ENCODE results near the gene PHLDA3. TPM values are rescaled to one million over a fixed set of nuclear protein-coding genes. Genes with fewer than 3 reads are reported as not detected.

The PHLDA3 gene
- total and polyA plus RNA-seq, 2 donors (not counting 3 experiments of a cell fraction or from before 2014, with no cell fraction given): 21.4 to 29.5 TPM

DNA sequence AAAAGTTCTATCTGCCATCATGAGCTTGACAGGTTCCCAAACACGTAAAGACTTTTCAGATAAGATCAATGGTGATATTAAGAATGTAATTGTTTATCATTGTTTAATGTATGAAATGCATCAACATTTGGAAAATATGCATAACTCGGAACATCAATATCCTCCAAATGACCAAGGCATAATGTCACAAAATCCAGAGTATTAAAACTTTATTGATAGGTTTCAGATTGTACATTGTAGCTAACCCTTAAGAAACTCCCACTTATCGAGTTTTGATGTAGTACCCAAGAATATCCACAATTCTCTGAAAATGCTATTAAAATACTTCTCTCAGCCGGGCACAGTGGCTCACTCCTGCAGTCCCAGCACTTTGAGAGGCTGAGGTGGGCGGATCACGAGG, 35.4 kb downstream of the PHLDA3 start:
- Histone ChIP-seq H4K20me1 (replicated peaks; ENCODE audit: control insufficient read depth, extremely low read depth, insufficient read depth, low read length) (no peaks in the 10 kb centered on the region), H3K79me2 (ENCODE audit: control insufficient read depth, insufficient read depth, low read length) (no peaks in the 10 kb centered on the region), H3K36me3 (ENCODE audit: control insufficient read depth in 2 of 2, extremely low read depth in 1 of 2, insufficient read depth in 2 of 2, low read length in 2 of 2) (no peaks in the 10 kb centered on the region), H3K9me1 (replicated peaks; ENCODE audit: control insufficient read depth, extremely low read depth, insufficient read depth, low read length) (no peaks in the 10 kb centered on the region), H3K4me3 (replicated peaks in 1 of 3; ENCODE audit: insufficient read depth in 1 of 3, low read depth in 1 of 3, low read length in 3 of 3) (no peak overlapping the region), H3K27me3 (ENCODE audit: control insufficient read depth in 2 of 2, insufficient read depth in 2 of 2, low read length in 2 of 2) (peaks cover 5 to 10% of the 10 kb centered on the region in 2 experiments), H3K9me3 (replicated peaks; ENCODE audit: control insufficient read depth, insufficient read depth, low read length) (no peaks in the 10 kb centered on the region), H2AFZ (ENCODE audit: low read depth, low read length) (no peak overlapping the region), H3K4me1 (ENCODE audit: control insufficient read depth, extremely low read depth, insufficient read depth, low read length) (no peaks in the 10 kb centered on the region), H3K9ac (replicated peaks; ENCODE audit: extremely low read depth, insufficient read depth, low read length) (no peak overlapping the region), H3K4me2 (ENCODE audit: insufficient read depth, low read length) (no peak overlapping the region), H3K27ac (ENCODE audit: insufficient read depth, low read depth, low read length) (no peak overlapping the region)
- TF ChIP-seq, protein P1, sequence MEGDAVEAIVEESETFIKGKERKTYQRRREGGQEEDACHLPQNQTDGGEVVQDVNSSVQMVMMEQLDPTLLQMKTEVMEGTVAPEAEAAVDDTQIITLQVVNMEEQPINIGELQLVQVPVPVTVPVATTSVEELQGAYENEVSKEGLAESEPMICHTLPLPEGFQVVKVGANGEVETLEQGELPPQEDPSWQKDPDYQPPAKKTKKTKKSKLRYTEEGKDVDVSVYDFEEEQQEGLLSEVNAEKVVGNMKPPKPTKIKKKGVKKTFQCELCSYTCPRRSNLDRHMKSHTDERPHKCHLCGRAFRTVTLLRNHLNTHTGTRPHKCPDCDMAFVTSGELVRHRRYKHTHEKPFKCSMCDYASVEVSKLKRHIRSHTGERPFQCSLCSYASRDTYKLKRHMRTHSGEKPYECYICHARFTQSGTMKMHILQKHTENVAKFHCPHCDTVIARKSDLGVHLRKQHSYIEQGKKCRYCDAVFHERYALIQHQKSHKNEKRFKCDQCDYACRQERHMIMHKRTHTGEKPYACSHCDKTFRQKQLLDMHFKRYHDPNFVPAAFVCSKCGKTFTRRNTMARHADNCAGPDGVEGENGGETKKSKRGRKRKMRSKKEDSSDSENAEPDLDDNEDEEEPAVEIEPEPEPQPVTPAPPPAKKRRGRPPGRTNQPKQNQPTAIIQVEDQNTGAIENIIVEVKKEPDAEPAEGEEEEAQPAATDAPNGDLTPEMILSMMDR (IDR thresholded peaks at IDR 0.05; ENCODE audit: extremely low read depth in 1 of 2, insufficient read depth in 1 of 2, low read depth in 1 of 2, low read length in 2 of 2): no peak
- TF ChIP-seq POLR2AphosphoS5 (IDR thresholded peaks at IDR 0.05; ENCODE audit: insufficient read depth, low read depth, low read length): no peak
- TF ChIP-seq, protein P2, sequence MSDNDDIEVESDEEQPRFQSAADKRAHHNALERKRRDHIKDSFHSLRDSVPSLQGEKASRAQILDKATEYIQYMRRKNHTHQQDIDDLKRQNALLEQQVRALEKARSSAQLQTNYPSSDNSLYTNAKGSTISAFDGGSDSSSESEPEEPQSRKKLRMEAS (IDR thresholded peaks at IDR 0.05; ENCODE audit: insufficient read depth, insufficient read length): no peak
- DNase-seq (ENCODE audit: low read depth, low spot score) (no peak), FAIRE-seq (no peak)
- intact Hi-C loops (cut with micrococcal nuclease) (loop anchor here (2.0 kb wide), 1 partner anchor 49 kb away; no protein-coding TSS in a partner anchor), dilution Hi-C loops (cut with MboI; ENCODE audit: extremely low pct_ligation_motif_present, low sequenced_read_pairs) (no loop called here)
- BruUV-seq (replicated peaks): no TSS peak
- ChIA-PET CTCF (interaction anchor here (0.7 to 1.7 kb wide), 4 partner anchors 15 to 79 kb away, joined by 3 to 9 read pairs (median 4); partner anchors contain the start of gene PHLDA3), POLR2A (no interaction called here)

DNA sequence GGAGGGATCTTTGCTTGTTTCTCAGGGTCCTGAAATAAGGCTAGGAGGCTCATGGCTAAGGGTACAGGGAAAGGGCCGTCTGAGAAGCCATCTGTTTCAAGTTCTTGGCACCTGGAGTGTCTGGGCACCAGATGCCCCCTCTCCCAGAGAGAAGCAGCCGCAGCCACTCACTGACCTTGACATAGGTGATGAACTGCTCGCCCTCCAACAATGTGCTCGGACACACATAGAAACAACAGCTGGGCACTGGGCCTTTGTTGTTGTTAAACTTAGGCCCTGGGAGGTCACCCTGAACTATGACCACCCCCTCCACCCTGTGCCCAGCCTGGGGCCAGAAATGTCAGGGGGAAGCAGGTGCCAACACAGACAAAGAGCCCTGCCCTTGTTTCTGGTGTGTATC, 38.2 kb downstream of the PHLDA3 start:
- dilution Hi-C loops (cut with MboI; ENCODE audit: extremely low pct_ligation_motif_present, low sequenced_read_pairs): no loop called here
- ChIA-PET POLR2A (no interaction called here), CTCF (interaction anchor here (1.1 kb wide), 1 partner anchor 17 kb away, joined by 3 read pairs; no protein-coding TSS in a partner anchor)
- H3K36me3 ChIP-seq (ENCODE audit: control insufficient read depth in 2 of 2, extremely low read depth in 1 of 2, insufficient read depth in 2 of 2, low read length in 2 of 2): no peaks in the 10 kb centered on the region
- no peaks in the 10 kb centered on the region for H3K79me2 ChIP-seq (ENCODE audit: control insufficient read depth, insufficient read depth, low read length)
- H3K27ac ChIP-seq (ENCODE audit: insufficient read depth, low read depth, low read length): no peak overlapping the region
- no peak for FAIRE-seq
- H3K9me3 ChIP-seq (replicated peaks; ENCODE audit: control insufficient read depth, insufficient read depth, low read length): no peaks in the 10 kb centered on the region
- no peak overlapping the region for H2AFZ ChIP-seq (ENCODE audit: low read depth, low read length)
- H4K20me1 ChIP-seq (replicated peaks; ENCODE audit: control insufficient read depth, extremely low read depth, insufficient read depth, low read length): no peaks in the 10 kb centered on the region
- intact Hi-C loops (cut with micrococcal nuclease): no loop called here
- no peak overlapping the region for H3K4me2 ChIP-seq (ENCODE audit: insufficient read depth, low read length)
- H3K4me3 ChIP-seq (replicated peaks in 1 of 3; ENCODE audit: insufficient read depth in 1 of 3, low read depth in 1 of 3, low read length in 3 of 3): no peak overlapping the region
- H3K27me3 ChIP-seq (ENCODE audit: control insufficient read depth in 2 of 2, insufficient read depth in 2 of 2, low read length in 2 of 2): peaks cover 1 to 8% of the 10 kb centered on the region in 2 experiments
- no peak for DNase-seq (ENCODE audit: low read depth, low spot score)
- BruUV-seq (replicated peaks): no TSS peak
- H3K9me1 ChIP-seq (replicated peaks; ENCODE audit: control insufficient read depth, extremely low read depth, insufficient read depth, low read length): no peaks in the 10 kb centered on the region
- H3K4me1 ChIP-seq (ENCODE audit: control insufficient read depth, extremely low read depth, insufficient read depth, low read length): no peaks in the 10 kb centered on the region
- TF ChIP-seq GATA2 (IDR thresholded peaks at IDR 0.05; ENCODE audit: insufficient read depth, insufficient read length, low read depth, low read length) (no peak), EZH2 (IDR thresholded peaks at IDR 0.05; ENCODE audit: borderline replicate concordance, low read depth, low read length, severe bottlenecking) (no peak), JUN (IDR thresholded peaks at IDR 0.05; ENCODE audit: borderline replicate concordance, insufficient read depth, insufficient read length, low read depth) (no peak), POLR2AphosphoS5 (IDR thresholded peaks at IDR 0.05; ENCODE audit: insufficient read depth, low read depth, low read length) (no peak), MYC (IDR thresholded peaks at IDR 0.05; ENCODE audit: low read depth, low read length) (no peak), POLR2A (IDR thresholded peaks at IDR 0.05; ENCODE audit: low read depth, low read length) (no peak), FOS (IDR thresholded peaks at IDR 0.05; ENCODE audit: borderline replicate concordance, insufficient read depth, low read length) (no peak)
- TF ChIP-seq, protein P2 (IDR thresholded peaks at IDR 0.05; ENCODE audit: insufficient read depth, insufficient read length): no peak
- TF ChIP-seq, protein P1 (IDR thresholded peaks at IDR 0.05; ENCODE audit: extremely low read depth in 1 of 2, insufficient read depth in 1 of 2, low read depth in 1 of 2, low read length in 2 of 2): no peak
- no peak overlapping the region for H3K9ac ChIP-seq (replicated peaks; ENCODE audit: extremely low read depth, insufficient read depth, low read length)
